MM.1S (cell line): ENCODE results near the gene RABIF.

Experiments used
- EZH2 ChIP-seq: fragments of 300-600 bp; sonication (generic); optimal IDR thresholded peaks from 2 replicates; pipeline ENCODE3; 2017; ENCODE audit warnings: low read depth, mild to moderate bottlenecking, antibody characterized with exemption, low read length, mixed read lengths
- TF ChIP-seq, protein P1 (sequence below): fragments of 300-600 bp; sonication (generic); IDR thresholded peaks from 2 replicates; pipeline ENCODE4 v1.5.1; 2016; ENCODE audit warnings: antibody characterized with exemption, low read length, mixed read lengths

- TF ChIP-seq, protein P1, sequence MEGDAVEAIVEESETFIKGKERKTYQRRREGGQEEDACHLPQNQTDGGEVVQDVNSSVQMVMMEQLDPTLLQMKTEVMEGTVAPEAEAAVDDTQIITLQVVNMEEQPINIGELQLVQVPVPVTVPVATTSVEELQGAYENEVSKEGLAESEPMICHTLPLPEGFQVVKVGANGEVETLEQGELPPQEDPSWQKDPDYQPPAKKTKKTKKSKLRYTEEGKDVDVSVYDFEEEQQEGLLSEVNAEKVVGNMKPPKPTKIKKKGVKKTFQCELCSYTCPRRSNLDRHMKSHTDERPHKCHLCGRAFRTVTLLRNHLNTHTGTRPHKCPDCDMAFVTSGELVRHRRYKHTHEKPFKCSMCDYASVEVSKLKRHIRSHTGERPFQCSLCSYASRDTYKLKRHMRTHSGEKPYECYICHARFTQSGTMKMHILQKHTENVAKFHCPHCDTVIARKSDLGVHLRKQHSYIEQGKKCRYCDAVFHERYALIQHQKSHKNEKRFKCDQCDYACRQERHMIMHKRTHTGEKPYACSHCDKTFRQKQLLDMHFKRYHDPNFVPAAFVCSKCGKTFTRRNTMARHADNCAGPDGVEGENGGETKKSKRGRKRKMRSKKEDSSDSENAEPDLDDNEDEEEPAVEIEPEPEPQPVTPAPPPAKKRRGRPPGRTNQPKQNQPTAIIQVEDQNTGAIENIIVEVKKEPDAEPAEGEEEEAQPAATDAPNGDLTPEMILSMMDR = no peak
- TF ChIP-seq EZH2 = no peak
Observed at GRCh38 chr1:202908998-202909397, 20.0 kb upstream of the RABIF start.
